ENCODE results near the gene DUOX1. TPM values are rescaled to one million over a fixed set of nuclear protein-coding genes. Genes with fewer than 3 reads are reported as not detected.

Gene DUOX1
- total and polyA plus RNA-seq, 2 donors (not counting 1 experiment from before 2014, with no cell fraction given), result not detected

DNA sequence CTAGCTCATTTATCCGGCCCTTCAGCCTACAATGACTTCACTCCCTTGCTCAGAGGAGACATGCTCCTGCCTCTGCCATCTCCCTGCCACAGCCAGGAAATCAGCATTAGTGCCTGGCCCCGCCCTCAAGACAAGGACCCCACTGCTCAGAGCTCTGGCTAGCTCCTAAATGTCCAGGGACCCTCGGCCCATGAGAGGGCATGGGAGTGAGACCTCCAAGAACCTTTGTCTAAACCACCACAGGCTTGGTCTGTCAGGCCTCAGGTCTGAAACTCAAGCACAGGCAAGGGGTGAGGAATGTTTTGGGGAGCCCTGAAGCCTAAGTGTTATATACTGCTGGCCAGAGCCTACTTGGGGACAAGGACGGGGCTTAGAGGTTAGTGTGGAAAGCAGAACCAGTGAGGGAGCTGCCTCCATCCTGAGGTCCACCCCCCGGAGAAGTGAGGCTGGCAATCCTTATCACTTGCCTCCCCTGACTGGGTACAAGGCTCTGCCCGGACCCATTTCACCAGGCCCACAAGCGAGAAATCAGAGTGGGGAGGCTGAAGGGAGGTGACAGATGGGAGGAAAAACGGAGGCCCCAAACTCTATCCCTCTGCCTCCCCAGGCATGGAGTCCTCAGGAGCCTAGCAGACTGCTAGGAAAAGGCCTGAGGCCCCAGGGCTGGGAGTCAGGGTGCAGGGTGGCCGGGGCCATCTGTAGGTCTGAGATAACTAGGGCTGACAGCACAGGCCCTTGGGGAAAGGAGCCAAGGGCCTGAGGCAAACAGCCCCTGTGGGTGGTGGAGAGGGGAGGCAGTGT lies 39.2 kb downstream of the DUOX1 start:
- H3K79me2 ChIP-seq (ENCODE audit: control insufficient read depth, insufficient read depth, low read length), result no peaks in the 10 kb centered on the region
- H3K4me1 ChIP-seq (ENCODE audit: control insufficient read depth, extremely low read depth, insufficient read depth, low read length), result no peaks in the 10 kb centered on the region
- H3K36me3 ChIP-seq (ENCODE audit: control insufficient read depth, insufficient read depth, low read length), result no peaks in the 10 kb centered on the region
- no peak overlapping the region for H3K9ac ChIP-seq (ENCODE audit: insufficient read depth, low read length)
- no peaks in the 10 kb centered on the region for H3K9me3 ChIP-seq (ENCODE audit: control insufficient read depth, insufficient read depth, low read depth, low read length)
- H3K27me3 ChIP-seq (ENCODE audit: control insufficient read depth, insufficient read depth, low read length), result no peaks in the 10 kb centered on the region
- H3K4me3 ChIP-seq (replicated peaks in 1 of 4; ENCODE audit: control extremely low read depth in 1 of 4, insufficient read depth in 1 of 4, low read depth in 3 of 4, low read length in 4 of 4), result no peak overlapping the region
- H4K20me1 ChIP-seq (ENCODE audit: control insufficient read depth, extremely low read depth, insufficient read depth, low read length), result no peaks in the 10 kb centered on the region
- TF ChIP-seq EZH2 (IDR thresholded peaks at IDR 0.05; ENCODE audit: low read length, missing control alignments), result no peak
- TF ChIP-seq, protein P1, sequence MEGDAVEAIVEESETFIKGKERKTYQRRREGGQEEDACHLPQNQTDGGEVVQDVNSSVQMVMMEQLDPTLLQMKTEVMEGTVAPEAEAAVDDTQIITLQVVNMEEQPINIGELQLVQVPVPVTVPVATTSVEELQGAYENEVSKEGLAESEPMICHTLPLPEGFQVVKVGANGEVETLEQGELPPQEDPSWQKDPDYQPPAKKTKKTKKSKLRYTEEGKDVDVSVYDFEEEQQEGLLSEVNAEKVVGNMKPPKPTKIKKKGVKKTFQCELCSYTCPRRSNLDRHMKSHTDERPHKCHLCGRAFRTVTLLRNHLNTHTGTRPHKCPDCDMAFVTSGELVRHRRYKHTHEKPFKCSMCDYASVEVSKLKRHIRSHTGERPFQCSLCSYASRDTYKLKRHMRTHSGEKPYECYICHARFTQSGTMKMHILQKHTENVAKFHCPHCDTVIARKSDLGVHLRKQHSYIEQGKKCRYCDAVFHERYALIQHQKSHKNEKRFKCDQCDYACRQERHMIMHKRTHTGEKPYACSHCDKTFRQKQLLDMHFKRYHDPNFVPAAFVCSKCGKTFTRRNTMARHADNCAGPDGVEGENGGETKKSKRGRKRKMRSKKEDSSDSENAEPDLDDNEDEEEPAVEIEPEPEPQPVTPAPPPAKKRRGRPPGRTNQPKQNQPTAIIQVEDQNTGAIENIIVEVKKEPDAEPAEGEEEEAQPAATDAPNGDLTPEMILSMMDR (conservative IDR thresholded peaks at IDR 0.05 in 1 of 2, IDR thresholded peaks at IDR 0.05 in 1 of 2; ENCODE audit: low read depth in 1 of 2, low read length in 2 of 2), result no peak
- no peak overlapping the region for H2AFZ ChIP-seq (ENCODE audit: low read length)
- no peak overlapping the region for H3K27ac ChIP-seq (ENCODE audit: insufficient read depth, low read length)
- H3K4me2 ChIP-seq (ENCODE audit: extremely low read depth, insufficient read depth, low read length), result no peak overlapping the region
- no peak for DNase-seq (ENCODE audit: low read depth in 2 of 2)

DNA sequence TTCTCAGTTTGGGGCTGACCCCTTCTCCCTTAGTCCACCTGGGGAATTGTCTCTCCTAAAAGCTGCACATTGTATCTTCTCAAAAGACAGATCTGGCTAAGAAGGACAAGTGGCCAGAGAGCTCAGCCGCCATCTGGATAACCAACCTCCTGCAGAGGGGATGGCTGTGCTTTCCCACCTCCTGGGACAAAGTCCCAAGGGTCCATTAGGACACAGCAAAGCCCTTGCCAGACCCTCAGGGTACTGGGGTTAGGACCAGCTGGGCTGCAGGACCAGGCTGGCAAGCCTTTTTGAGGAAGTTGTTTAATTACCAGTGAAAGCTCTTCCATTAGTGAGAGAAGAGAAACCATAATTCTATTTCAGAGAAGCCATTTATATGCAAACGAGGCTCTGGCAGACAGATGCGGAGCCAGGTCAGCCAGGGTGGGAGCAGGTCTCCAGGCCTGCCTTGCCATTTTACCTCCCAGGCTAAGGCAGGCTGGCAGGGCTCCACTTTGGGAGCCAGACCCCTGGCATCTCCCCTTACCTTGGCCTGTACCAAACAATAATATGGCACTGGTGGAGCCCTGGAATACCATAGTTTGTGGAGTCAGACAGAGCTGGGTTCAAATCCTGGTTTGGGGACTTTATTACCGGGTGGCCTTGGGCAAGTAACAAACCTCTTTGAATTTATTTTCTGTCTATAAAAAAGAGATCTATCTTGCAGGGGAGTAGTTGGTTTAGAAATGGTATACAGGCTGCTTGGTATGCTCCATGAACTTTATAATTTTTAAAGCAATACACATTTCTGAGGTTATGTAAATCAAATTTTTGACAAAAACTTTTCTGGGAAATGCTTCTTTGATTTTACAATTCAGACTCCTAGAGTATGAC lies 40.0 kb downstream of the DUOX1 start:
- no peak for DNase-seq (ENCODE audit: low read depth in 2 of 2)
- no peak overlapping the region for H3K9ac ChIP-seq (ENCODE audit: insufficient read depth, low read length)
- H3K4me2 ChIP-seq (ENCODE audit: extremely low read depth, insufficient read depth, low read length), result no peak overlapping the region
- H3K4me1 ChIP-seq (ENCODE audit: control insufficient read depth, extremely low read depth, insufficient read depth, low read length), result no peaks in the 10 kb centered on the region
- no peaks in the 10 kb centered on the region for H3K79me2 ChIP-seq (ENCODE audit: control insufficient read depth, insufficient read depth, low read length)
- no peaks in the 10 kb centered on the region for H3K36me3 ChIP-seq (ENCODE audit: control insufficient read depth, insufficient read depth, low read length)
- no peak overlapping the region for H2AFZ ChIP-seq (ENCODE audit: low read length)
- TF ChIP-seq EZH2 (IDR thresholded peaks at IDR 0.05; ENCODE audit: low read length, missing control alignments), result no peak
- TF ChIP-seq, protein P1 (conservative IDR thresholded peaks at IDR 0.05 in 1 of 2, IDR thresholded peaks at IDR 0.05 in 1 of 2; ENCODE audit: low read depth in 1 of 2, low read length in 2 of 2), result no peak
- H4K20me1 ChIP-seq (ENCODE audit: control insufficient read depth, extremely low read depth, insufficient read depth, low read length), result no peaks in the 10 kb centered on the region
- no peak overlapping the region for H3K27ac ChIP-seq (ENCODE audit: insufficient read depth, low read length)
- H3K4me3 ChIP-seq (replicated peaks in 1 of 4; ENCODE audit: control extremely low read depth in 1 of 4, insufficient read depth in 1 of 4, low read depth in 3 of 4, low read length in 4 of 4), result no peak overlapping the region
- no peaks in the 10 kb centered on the region for H3K9me3 ChIP-seq (ENCODE audit: control insufficient read depth, insufficient read depth, low read depth, low read length)
- H3K27me3 ChIP-seq (ENCODE audit: control insufficient read depth, insufficient read depth, low read length), result no peaks in the 10 kb centered on the region

DNA sequence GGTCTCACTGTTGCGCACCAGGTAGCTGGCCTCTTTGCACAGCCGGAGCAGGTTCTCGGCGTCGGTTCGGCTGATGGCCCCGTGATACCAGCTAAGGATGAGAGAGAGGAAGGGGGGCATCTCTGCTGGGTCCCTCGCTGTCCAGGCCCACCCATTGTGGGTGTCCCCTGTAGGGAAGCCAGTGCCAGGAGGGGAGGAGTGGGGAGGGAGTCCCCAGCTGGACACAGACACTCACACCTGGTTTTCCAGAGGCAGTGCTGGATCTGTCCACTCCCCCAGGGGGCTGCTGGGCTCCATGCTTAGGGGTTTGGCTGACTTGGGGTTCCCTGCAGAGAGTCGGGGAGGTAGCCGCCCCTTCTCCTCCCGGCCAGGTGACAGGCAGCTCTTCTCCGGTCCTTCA lies 42.1 kb downstream of the DUOX1 start:
- H3K9me3 ChIP-seq (ENCODE audit: control insufficient read depth, insufficient read depth, low read depth, low read length), result no peaks in the 10 kb centered on the region
- no peak overlapping the region for H3K27ac ChIP-seq (ENCODE audit: insufficient read depth, low read length)
- no peaks in the 10 kb centered on the region for H3K4me1 ChIP-seq (ENCODE audit: control insufficient read depth, extremely low read depth, insufficient read depth, low read length)
- DNase-seq (ENCODE audit: low read depth in 2 of 2), result no peak
- no peaks in the 10 kb centered on the region for H3K36me3 ChIP-seq (ENCODE audit: control insufficient read depth, insufficient read depth, low read length)
- H3K4me2 ChIP-seq (ENCODE audit: extremely low read depth, insufficient read depth, low read length), result no peak overlapping the region
- H2AFZ ChIP-seq (ENCODE audit: low read length), result no peak overlapping the region
- H3K9ac ChIP-seq (ENCODE audit: insufficient read depth, low read length), result no peak overlapping the region
- no peak overlapping the region for H3K4me3 ChIP-seq (replicated peaks in 1 of 4; ENCODE audit: control extremely low read depth in 1 of 4, insufficient read depth in 1 of 4, low read depth in 3 of 4, low read length in 4 of 4)
- TF ChIP-seq, protein P1 (conservative IDR thresholded peaks at IDR 0.05 in 1 of 2, IDR thresholded peaks at IDR 0.05 in 1 of 2; ENCODE audit: low read depth in 1 of 2, low read length in 2 of 2), result no peak
- TF ChIP-seq EZH2 (IDR thresholded peaks at IDR 0.05; ENCODE audit: low read length, missing control alignments), result no peak
- no peaks in the 10 kb centered on the region for H4K20me1 ChIP-seq (ENCODE audit: control insufficient read depth, extremely low read depth, insufficient read depth, low read length)
- H3K27me3 ChIP-seq (ENCODE audit: control insufficient read depth, insufficient read depth, low read length), result no peaks in the 10 kb centered on the region
- H3K79me2 ChIP-seq (ENCODE audit: control insufficient read depth, insufficient read depth, low read length), result no peaks in the 10 kb centered on the region
